GM18907 (cell line): ENCODE measurements around the gene ACOT12.
"Not testable (repeated sequence)": the region's sequence is repeated elsewhere in the genome, so short reads cannot be mapped to it uniquely, and the experiment has no call there.

Experiments used
- ATAC-seq: cut with Tn5 transposase; IDR thresholded peaks from one replicate; pipeline ENCODE4 v1.9.1; 2021; ENCODE audit warnings: mild to moderate bottlenecking, moderate library complexity; ENCODE audit not compliant: unreplicated experiment

Gene ACOT12

GRCh38 chr5:81393783-81394718 is at the start of gene ACOT12:
ACOT12 (minus strand) TSS chr5:81394134; CDS start chr5:81394114, 20 bp downstream.
- no peak for ATAC-seq

DNA sequence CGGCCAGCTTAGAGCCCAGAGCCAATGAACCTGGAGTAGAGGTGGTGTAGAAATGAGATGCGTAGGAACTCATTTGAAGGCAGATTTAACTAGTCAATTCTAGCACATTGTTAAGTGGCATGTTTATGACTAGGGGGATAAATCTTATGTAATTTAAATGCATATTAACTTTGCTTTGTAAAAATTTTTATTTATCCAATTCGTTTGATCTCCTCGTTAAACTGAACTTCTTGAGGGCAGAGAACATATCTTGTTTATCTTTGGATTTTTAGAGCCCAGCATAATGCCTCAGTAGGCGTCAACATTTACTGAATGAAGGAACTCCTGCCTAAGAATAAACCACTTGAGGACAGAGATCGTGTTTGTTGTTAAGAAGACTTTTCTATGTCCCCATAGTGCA is 41.1 kb upstream of the ACOT12 start:
- ATAC-seq: no peak

GRCh38 chr5:81429985-81430384 is 36.1 kb upstream of the ACOT12 start:
- ATAC-seq: no peak

DNA sequence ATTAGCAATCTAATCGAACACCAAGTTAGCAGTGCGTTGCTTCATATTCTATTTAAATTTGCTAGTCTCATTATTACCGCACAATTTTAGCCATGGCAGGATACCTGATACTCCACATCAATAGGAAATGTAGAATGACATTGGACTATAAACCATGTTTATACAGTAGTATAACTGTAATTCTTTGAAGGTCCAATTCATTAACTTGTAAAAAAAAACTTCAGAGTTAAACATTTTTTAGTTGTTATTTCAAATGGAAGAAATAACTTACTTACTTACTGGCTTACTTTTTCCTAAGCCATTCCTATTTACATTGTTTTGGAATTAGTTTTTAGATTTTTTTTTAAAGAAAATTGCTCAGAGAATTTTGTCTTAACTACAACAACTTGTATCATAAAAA is 35.4 kb upstream of the ACOT12 start:
- ATAC-seq: no peak

GRCh38 chr5:81428861-81429260 is 34.9 kb upstream of the ACOT12 start:
- ATAC-seq: no peak

GRCh38 chr5:81428446-81428845 is 34.5 kb upstream of the ACOT12 start:
- no peak for ATAC-seq

GRCh38 chr5:81427566-81427965 is 33.6 kb upstream of the ACOT12 start:
- no peak for ATAC-seq

- ATAC-seq: no peak
These were observed 32.6 kb upstream of the ACOT12 start for GRCh38 chr5:81426359-81427030.

DNA sequence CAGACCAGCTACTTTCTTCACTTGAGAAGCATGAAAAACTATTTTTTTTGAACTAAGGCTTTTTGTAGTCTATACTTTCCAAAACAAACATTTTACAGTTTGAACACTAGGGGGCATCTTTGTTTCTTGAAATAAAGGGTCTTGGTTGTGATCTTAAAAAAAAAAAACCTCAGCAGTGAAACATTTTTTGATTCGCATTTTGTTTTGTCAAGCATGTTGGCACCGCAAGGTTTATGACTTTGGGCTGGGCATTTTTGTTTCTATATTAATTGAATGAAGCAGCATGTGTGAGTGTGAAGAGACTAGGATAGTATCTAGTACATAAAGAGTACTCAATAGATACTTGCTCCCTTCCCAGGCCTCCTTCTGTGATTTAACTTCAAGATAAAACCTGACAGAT is 31.6 kb upstream of the ACOT12 start:
- no peak for ATAC-seq

GRCh38 chr5:81424728-81425127 is 30.8 kb upstream of the ACOT12 start:
- no peak for ATAC-seq

DNA sequence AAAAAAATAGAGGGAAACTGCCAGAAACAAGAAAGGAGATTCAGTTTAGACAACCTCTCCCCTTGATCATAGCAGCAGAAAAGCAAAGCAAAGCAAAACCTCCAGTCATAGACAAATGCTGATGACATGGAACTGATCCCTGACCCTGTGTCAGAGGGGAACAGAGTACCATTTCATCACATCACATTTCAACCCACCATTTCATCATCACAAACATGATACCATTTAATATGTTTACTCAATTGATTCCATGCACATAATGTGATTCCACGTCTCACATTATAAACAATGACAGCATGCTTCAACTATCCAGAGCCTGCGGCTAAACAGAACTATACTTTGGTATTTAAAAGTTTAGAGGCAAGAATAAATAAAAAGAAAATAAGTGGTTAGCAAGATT is 28.7 kb upstream of the ACOT12 start:
- ATAC-seq: no peak

DNA sequence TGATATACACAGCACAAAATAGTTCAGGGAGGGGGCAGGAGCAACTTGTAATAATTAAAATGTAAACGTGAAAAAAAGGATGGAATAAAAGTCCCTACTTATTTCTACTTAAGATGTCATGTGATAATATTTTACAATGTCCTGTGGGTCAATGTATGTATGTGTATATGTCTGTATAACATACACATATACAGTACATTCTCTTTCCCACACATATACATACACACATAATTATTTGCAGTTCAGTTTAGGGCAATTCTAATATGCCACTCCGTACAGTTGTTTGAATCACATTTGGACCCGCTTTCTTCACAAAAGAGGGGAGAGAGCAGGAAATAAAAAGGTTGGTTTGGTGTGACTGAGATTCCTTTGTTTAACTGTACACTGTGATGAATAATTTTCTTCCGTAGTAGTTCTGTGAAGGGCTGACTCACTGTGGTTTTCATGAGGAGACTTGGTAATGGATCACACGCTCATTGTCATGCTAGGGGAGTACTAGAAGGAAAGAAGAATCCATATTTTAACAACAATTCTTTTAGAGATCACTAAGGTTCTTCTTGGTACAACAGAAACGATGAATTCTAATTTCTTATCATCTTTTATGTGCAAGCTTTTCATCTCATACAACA is 26.2 kb upstream of the ACOT12 start:
- ATAC-seq: no peak

- ATAC-seq: no peak
These were observed 24.7 kb upstream of the ACOT12 start for GRCh38 chr5:81418606-81419005.

- no peak for ATAC-seq
These were observed 23.1 kb upstream of the ACOT12 start for GRCh38 chr5:81417052-81417451.

- no peak for ATAC-seq
These were observed 16.0 kb upstream of the ACOT12 start for GRCh38 chr5:81409896-81410295.

DNA sequence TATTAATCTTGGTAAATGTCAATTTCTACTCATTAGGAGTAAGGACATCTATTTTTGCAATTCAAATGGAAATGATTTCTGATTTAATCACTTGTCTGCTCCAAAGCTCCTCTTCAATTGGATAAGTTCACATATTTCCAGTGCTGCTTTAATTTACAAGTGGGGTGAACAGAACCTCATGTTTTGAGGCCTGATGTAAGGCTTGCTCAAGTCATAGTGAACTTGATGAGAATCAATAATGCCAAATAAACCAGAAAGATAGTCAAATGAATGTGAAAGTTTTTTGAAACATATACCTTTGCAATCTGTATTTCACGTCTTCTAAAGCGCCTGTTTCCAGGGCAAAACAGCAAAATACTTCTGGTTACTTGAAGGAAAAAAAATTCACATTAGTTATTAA is 15.4 kb upstream of the ACOT12 start:
- no peak for ATAC-seq

- ATAC-seq: no peak
These were observed 14.6 kb upstream of the ACOT12 start for GRCh38 chr5:81408496-81408895.

DNA sequence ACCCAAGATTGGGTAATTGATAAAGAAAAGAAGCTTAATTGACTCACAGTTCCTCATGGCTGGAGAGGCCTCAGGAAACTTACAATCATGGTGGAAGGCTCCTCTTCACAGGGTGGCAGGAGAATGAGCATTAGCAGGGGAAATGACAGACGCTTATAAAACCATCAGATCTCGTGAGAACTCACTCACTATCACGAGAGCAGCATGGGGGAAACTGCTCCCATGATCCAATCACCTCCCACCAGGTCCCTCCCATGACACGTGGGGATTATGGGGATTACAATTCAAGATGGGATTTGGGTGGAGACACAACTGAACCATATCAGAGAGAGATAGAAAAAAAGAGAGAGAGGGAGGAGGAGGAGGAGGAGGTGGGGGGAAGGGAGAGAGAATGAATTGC is 13.9 kb upstream of the ACOT12 start:
- not testable (repeated sequence) for ATAC-seq

- ATAC-seq: no peak
These were observed 11.4 kb upstream of the ACOT12 start for GRCh38 chr5:81405126-81405891.

DNA sequence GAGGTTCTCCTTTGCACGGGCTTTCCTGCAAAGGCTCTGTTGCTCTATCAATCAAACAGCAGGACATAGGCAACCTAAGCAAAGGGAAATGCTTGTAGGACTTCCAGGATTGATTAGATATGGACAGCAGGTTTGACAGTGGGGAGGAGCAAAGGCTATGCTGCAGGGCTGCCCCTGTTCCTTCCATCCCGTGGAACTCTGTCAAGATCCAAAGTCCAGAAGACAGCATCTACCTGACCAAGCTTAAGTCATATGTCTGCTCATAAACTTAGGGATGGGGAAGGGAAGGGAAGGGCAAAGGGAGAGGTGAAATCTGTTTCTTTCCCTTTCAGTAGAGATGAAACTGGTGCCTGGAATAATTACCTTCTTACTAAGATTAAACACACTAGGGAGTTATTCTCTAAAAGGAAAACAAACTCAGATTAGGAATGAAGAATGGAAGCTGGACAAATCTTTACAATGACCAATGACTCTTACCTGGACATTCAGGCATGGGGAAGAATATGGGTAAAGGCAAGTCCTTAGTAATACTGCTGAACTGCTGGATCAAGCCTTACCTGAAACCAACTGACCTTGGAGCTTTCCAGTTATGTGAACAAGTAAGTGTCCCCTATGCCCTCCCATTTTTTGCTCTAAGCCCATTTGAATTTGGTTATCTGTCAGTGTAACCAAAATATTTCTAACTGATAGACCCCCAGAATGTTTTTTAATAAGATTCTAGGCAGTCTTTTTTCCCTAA is 8.4 kb upstream of the ACOT12 start:
- no peak for ATAC-seq
